GM12874 (cell line): ENCODE results near the gene B4GALT6.

Source experiments
- TF ChIP-seq, protein P1 (sequence below): IDR thresholded peaks from 2 replicates; pipeline ENCODE4 v1.5.1; 2011; ENCODE audit warnings: low read depth, mild to moderate bottlenecking, control low read depth, low read length, moderate library complexity; ENCODE audit not compliant: insufficient read depth

Gene B4GALT6

DNA sequence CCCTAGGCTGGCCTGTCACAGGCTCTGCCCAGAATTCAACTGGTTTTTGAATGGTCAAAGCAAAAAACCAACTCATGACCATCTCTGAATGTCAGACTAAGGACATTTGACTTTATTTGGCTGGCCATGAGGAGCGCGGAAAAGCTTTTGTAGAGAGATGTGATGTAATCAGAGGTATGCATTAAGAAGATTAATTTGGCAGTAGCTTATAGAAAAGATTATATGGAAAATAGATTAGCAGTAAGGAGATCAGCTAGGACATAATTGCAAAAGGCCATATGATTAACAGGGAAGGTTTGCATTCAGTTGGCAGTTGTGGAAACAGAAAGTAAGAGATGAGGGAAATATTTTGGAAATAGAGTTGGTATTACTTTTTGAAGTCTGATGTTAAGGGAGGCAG lies 105.0 kb downstream of the B4GALT6 start:
- TF ChIP-seq, protein P1, sequence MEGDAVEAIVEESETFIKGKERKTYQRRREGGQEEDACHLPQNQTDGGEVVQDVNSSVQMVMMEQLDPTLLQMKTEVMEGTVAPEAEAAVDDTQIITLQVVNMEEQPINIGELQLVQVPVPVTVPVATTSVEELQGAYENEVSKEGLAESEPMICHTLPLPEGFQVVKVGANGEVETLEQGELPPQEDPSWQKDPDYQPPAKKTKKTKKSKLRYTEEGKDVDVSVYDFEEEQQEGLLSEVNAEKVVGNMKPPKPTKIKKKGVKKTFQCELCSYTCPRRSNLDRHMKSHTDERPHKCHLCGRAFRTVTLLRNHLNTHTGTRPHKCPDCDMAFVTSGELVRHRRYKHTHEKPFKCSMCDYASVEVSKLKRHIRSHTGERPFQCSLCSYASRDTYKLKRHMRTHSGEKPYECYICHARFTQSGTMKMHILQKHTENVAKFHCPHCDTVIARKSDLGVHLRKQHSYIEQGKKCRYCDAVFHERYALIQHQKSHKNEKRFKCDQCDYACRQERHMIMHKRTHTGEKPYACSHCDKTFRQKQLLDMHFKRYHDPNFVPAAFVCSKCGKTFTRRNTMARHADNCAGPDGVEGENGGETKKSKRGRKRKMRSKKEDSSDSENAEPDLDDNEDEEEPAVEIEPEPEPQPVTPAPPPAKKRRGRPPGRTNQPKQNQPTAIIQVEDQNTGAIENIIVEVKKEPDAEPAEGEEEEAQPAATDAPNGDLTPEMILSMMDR: no peak

DNA sequence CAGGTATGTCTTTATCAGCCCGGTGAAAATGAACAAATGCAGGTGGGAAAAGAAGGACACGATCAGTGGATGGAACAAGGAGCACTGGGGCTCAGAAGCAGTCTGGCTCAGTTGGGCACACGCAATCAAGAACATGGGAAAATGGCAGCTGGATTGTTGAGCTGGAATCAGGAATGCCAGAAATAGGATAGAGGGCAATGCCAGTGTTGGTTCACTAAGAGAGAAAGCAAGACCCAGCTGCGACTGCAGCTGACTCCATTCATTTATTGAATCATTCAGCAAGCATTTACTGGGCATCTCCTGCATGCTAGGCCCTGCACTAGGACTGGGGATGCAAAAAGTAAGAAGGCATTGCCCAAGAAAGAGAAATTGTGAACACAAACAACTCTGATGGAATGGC lies 106.3 kb downstream of the B4GALT6 start:
- TF ChIP-seq, protein P1: no peak

DNA sequence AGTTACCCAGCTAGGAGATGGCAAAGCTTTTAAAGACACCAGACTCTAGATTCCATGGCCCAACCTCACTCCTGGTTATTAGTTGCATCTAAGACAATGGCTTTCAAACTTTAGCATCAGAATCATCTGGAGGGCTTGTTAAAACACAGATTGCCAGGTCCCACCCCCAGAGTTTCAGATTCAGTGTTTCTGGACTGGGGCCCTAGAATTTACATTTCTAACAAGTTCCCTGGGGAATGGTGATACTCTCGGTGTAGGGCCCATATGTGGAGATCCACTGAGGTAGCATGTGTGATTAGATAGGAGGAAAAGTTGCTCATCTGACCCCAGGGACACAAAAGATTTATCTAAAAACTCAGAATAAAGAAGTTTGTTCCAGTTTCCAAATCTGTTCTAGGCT lies 107.2 kb downstream of the B4GALT6 start:
- TF ChIP-seq, protein P1: no peak

DNA sequence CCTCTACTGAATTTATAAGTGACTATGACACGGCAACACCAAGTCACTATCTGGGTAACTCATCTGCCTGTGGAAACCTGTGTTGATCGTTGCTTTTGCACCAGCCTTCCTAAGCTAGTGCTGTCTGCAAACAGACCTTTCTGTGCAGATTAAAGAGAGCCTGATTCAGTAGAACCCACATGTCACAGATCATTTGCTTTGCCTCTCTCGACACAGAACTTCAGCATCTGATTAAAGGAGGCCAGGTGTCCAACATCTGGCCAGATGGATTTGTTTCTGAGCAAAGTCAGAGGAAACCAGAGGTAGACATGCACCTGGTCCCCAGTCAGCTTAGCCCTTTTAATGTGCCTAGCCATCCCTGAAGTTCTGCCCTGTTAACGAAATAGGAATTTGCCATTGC lies 107.7 kb downstream of the B4GALT6 start:
- TF ChIP-seq, protein P1: no peak

DNA sequence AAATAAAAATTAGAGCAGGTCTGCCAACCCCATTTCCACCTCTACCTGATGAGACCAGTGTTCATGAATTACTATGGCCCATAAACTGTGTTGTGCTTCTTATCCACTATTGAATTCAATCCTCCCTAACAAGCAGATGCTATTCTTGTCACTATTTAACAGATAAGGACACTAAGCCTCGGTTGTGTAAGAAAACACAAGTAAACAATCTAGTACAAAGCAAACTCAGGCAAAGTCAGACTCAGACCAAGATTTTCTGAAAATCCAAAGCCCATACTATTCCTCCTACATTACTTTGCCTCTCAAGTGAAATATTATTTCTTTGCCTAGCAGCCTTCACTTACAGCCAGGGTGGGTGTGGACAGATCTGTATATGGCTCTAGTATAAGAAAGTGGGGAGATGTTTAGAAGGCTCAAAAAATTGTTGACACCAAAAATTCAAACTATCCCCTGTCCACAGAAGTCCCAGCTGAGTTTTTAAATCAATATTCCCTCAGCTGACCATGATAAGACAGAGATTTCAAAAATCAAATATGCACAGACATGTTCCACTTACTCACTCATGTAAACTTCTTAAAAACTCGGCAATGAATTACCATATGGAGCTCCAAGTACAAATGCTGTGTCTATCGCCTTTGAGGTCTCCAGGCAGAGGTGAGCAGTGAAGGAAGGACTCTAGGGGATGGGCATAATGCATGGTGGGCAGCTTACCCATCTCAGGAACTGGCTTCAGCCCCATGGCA lies 108.7 kb downstream of the B4GALT6 start:
- TF ChIP-seq, protein P1: no peak

DNA sequence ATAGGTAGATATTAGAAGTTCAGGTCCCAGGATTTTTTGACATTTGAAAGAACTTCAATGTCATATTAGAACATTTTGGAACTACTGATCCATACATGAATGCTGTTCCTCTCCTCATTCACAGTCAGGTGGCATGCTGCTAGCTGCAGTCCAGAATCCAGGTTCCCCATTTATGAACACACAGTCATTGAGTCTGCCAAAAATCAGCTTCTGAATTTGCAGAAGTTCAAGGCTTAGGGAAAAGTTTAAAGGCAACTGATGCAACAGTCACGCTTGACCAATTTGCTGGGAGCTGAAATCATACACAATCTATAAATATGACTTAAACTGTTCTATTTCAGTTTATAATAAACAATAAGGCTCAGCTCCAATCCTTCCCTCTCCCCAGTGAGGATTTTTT lies 110.0 kb downstream of the B4GALT6 start:
- TF ChIP-seq, protein P1: no peak
